Measurements from ENCODE around the gene EMILIN1. TPM values are rescaled to one million over a fixed set of nuclear protein-coding genes. Genes with fewer than 3 reads are reported as not detected.
"Not testable (repeated sequence)": the region's sequence is repeated elsewhere in the genome, so short reads cannot be mapped to it uniquely, and the experiment has no call there.

Gene EMILIN1
- total RNA-seq, 1 experiment from 2014 or later: 0.71 TPM

GRCh38 chr2:27072920-27073319 is 5.5 kb upstream of the EMILIN1 start:
- in situ Hi-C loops (cut with HindIII; ENCODE audit: low pct_unique_long_range_greater_than_20kb, low sequenced_read_pairs): no loop called here
- DNase-seq (ENCODE audit: low read depth, low spot score): no peak

- in situ Hi-C loops (cut with HindIII; ENCODE audit: low pct_unique_long_range_greater_than_20kb, low sequenced_read_pairs): no loop called here
- DNase-seq (ENCODE audit: low read depth, low spot score): no peak
Observed at GRCh38 chr2:27073782-27074181, 4.6 kb upstream of the EMILIN1 start.

- in situ Hi-C loops (cut with HindIII; ENCODE audit: low pct_unique_long_range_greater_than_20kb, low sequenced_read_pairs): no loop called here
- DNase-seq (ENCODE audit: low read depth, low spot score): no peak
Observed at GRCh38 chr2:27074738-27075565, 3.5 kb upstream of the EMILIN1 start.

GRCh38 chr2:27075566-27075871 is 2.9 kb upstream of the EMILIN1 start:
- in situ Hi-C loops (cut with HindIII; ENCODE audit: low pct_unique_long_range_greater_than_20kb, low sequenced_read_pairs); DNase-seq (ENCODE audit: low read depth, low spot score): not testable (repeated sequence)

GRCh38 chr2:27076323-27076722 is 2.1 kb upstream of the EMILIN1 start:
- in situ Hi-C loops (cut with HindIII; ENCODE audit: low pct_unique_long_range_greater_than_20kb, low sequenced_read_pairs): no loop called here
- DNase-seq (ENCODE audit: low read depth, low spot score): no peak

- in situ Hi-C loops (cut with HindIII; ENCODE audit: low pct_unique_long_range_greater_than_20kb, low sequenced_read_pairs): no loop called here
- DNase-seq (ENCODE audit: low read depth, low spot score): no peak
Observed at GRCh38 chr2:27077231-27077630, 1.2 kb upstream of the EMILIN1 start.

GRCh38 chr2:27079233-27080139 is 1.1 kb downstream of the EMILIN1 start:
- peak; percentile 58 for DNase-seq (ENCODE audit: low read depth, low spot score)
- in situ Hi-C loops (cut with HindIII; ENCODE audit: low pct_unique_long_range_greater_than_20kb, low sequenced_read_pairs): no loop called here

GRCh38 chr2:27080140-27080469 is 1.7 kb downstream of the EMILIN1 start:
- in situ Hi-C loops (cut with HindIII; ENCODE audit: low pct_unique_long_range_greater_than_20kb, low sequenced_read_pairs): no loop called here
- no peak for DNase-seq (ENCODE audit: low read depth, low spot score)

- in situ Hi-C loops (cut with HindIII; ENCODE audit: low pct_unique_long_range_greater_than_20kb, low sequenced_read_pairs): no loop called here
- DNase-seq (ENCODE audit: low read depth, low spot score): no peak
Observed at GRCh38 chr2:27080603-27080936, 2.2 kb downstream of the EMILIN1 start.

- no peak for DNase-seq (ENCODE audit: low read depth, low spot score)
- in situ Hi-C loops (cut with HindIII; ENCODE audit: low pct_unique_long_range_greater_than_20kb, low sequenced_read_pairs): no loop called here
Observed at GRCh38 chr2:27081984-27082772, 3.8 kb downstream of the EMILIN1 start.

GRCh38 chr2:27082773-27083409 is 4.5 kb downstream of the EMILIN1 start:
- in situ Hi-C loops (cut with HindIII; ENCODE audit: low pct_unique_long_range_greater_than_20kb, low sequenced_read_pairs): no loop called here
- DNase-seq (ENCODE audit: low read depth, low spot score): no peak

GRCh38 chr2:27083410-27084296 is 5.2 kb downstream of the EMILIN1 start:
- in situ Hi-C loops (cut with HindIII; ENCODE audit: low pct_unique_long_range_greater_than_20kb, low sequenced_read_pairs): no loop called here
- DNase-seq (ENCODE audit: low read depth, low spot score): no peak

GRCh38 chr2:27084297-27085061 is 6.1 kb downstream of the EMILIN1 start:
- no peak for DNase-seq (ENCODE audit: low read depth, low spot score)
- in situ Hi-C loops (cut with HindIII; ENCODE audit: low pct_unique_long_range_greater_than_20kb, low sequenced_read_pairs): no loop called here

GRCh38 chr2:27085062-27085672 is 6.8 kb downstream of the EMILIN1 start:
- in situ Hi-C loops (cut with HindIII; ENCODE audit: low pct_unique_long_range_greater_than_20kb, low sequenced_read_pairs): no loop called here
- DNase-seq (ENCODE audit: low read depth, low spot score): no peak

GRCh38 chr2:27085673-27086089 is 7.3 kb downstream of the EMILIN1 start:
- in situ Hi-C loops (cut with HindIII; ENCODE audit: low pct_unique_long_range_greater_than_20kb, low sequenced_read_pairs): no loop called here
- peak; percentile 70 for DNase-seq (ENCODE audit: low read depth, low spot score)

Data from SK-MEL-5 (cell line).